SU-DHL-6 (cell line): ENCODE data around the gene AKR1C3.
"Not testable (repeated sequence)": the region's sequence is repeated elsewhere in the genome, so short reads cannot be mapped to it uniquely, and the experiment has no call there.

Experiments used
- H2AFZ ChIP-seq: fragments of 200-600 bp; sonication (generic); 2 replicates; pipeline ENCODE4 v1.6.1; 2014; ENCODE audit warnings: low read depth, mild to moderate bottlenecking, moderate library complexity, mixed read lengths, antibody characterized with exemption, low read length; ENCODE audit not compliant: severe bottlenecking
- H3F3A ChIP-seq: fragments of 200-600 bp; shearing (Covaris generic); 2 replicates; pipeline ENCODE4 v1.6.0; 2016; ENCODE audit warnings: antibody characterized with exemption, mild to moderate bottlenecking; ENCODE audit not compliant: insufficient read depth
- H3K27ac ChIP-seq: fragments of 200-600 bp; sonication (generic); 2 replicates; pipeline ENCODE4 v1.5.1; 2016; ENCODE audit warnings: low read depth, mild to moderate bottlenecking, low read length, moderate library complexity, mixed read lengths
- H3K27me3 ChIP-seq: fragments of 200-600 bp; sonication (generic), shearing (Covaris generic); 2 replicates; pipeline ENCODE4 v1.6.0; 2014; ENCODE audit warnings: mild to moderate bottlenecking, low read length
- H3K36me3 ChIP-seq: fragments of 200-600 bp; sonication (generic); 2 replicates; pipeline ENCODE4 v1.6.1; 2014; ENCODE audit warnings: mild to moderate bottlenecking, low read length, mixed read lengths
- H3K4me2 ChIP-seq: fragments of 300-600, 200-600 bp; shearing (Covaris generic), sonication (generic); 2 replicates; pipeline ENCODE4 v1.6.0; 2014; ENCODE audit warnings: low read length, low read depth, mild to moderate bottlenecking; ENCODE audit not compliant: poor library complexity, severe bottlenecking
- H3K4me3 ChIP-seq: fragments of 200-600 bp; sonication (generic); 2 replicates; pipeline ENCODE4 v1.5.1; 2014; ENCODE audit warnings: antibody characterized with exemption, low read length, mild to moderate bottlenecking, mixed read lengths; ENCODE audit not compliant: insufficient read depth, poor library complexity, severe bottlenecking
- H3K79me2 ChIP-seq: fragments of 200-600 bp; sonication (generic); 2 replicates; pipeline ENCODE4 v1.6.1; 2014; ENCODE audit warnings: mild to moderate bottlenecking, low read length, moderate library complexity; ENCODE audit not compliant: insufficient read depth
- H3K9ac ChIP-seq: fragments of 200-600 bp; sonication (generic); 2 replicates; pipeline ENCODE4 v1.7.0; 2014; ENCODE audit warnings: mild to moderate bottlenecking, low read length
- H3K9me2 ChIP-seq: fragments of 200-600 bp; sonication (generic); replicated peaks from 2 replicates; pipeline ENCODE4 v1.6.1; 2014; ENCODE audit warnings: low read length; ENCODE audit not compliant: insufficient read depth
- H3K9me3 ChIP-seq: fragments of 200-600 bp; sonication (generic); 2 replicates; pipeline ENCODE4 v1.6.1; 2014; ENCODE audit warnings: low read length, mixed read lengths; ENCODE audit not compliant: insufficient read depth
- H4K20me1 ChIP-seq: fragments of 200-600 bp; sonication (generic); 2 replicates; pipeline ENCODE4 v1.6.1; 2014; ENCODE audit warnings: low read depth, mild to moderate bottlenecking, antibody characterized with exemption, low read length, moderate library complexity, mixed read lengths
- CTCF ChIP-seq: fragments of 200-600 bp; sonication (generic); IDR thresholded peaks from one replicate; pipeline ENCODE4 v1.5.1; 2017; ENCODE audit warnings: antibody characterized with exemption, mild to moderate bottlenecking, low read length, moderate library complexity; ENCODE audit not compliant: insufficient read depth, poor library complexity, severe bottlenecking
- EZH2phosphoT487 ChIP-seq: fragments of 200-600 bp; sonication (generic), shearing (Covaris generic); conservative IDR thresholded peaks from 2 replicates; pipeline ENCODE4 v1.6.1; 2018; ENCODE audit warnings: mild to moderate bottlenecking, antibody characterized with exemption, low read length, moderate library complexity, mixed read lengths

Gene AKR1C3

GRCh38 chr10:5094265-5095205, at the start of gene AKR1C3:
Gene AKR1C3, plus strand, starts transcription at chr10:5094414. Its CDS starts 31 bp downstream, at chr10:5094445.
- no peak within 1 kb of the TSS for H3K4me2 ChIP-seq
- H2AFZ ChIP-seq, result no peak within 1 kb of the TSS
- no peak within 1 kb of the TSS for H3K27ac ChIP-seq
- no peak within 1 kb of the TSS for H3K4me3 ChIP-seq
- H3K79me2 ChIP-seq, result no peaks in the 10 kb centered on the region
- H3F3A ChIP-seq, result no peaks in the 10 kb centered on the region
- no peaks in the 10 kb centered on the region for H4K20me1 ChIP-seq
- H3K9me2 ChIP-seq, result no peaks in the 10 kb centered on the region
- no peak within 1 kb of the TSS for H3K9ac ChIP-seq
- TF ChIP-seq CTCF (no peak), EZH2phosphoT487 (no peak)
- no peaks in the 10 kb centered on the region for H3K36me3 ChIP-seq
- H3K9me3 ChIP-seq, result no peaks in the 10 kb centered on the region
- H3K27me3 ChIP-seq, result no peaks in the 10 kb centered on the region

GRCh38 chr10:5045095-5045494, 49.1 kb upstream of the AKR1C3 start:
- Histone ChIP-seq H3K27me3 (no peaks in the 10 kb centered on the region), H3K4me2 (no peak overlapping the region), H3K9me3 (no peaks in the 10 kb centered on the region), H3K9me2 (no peaks in the 10 kb centered on the region), H3K9ac (no peak overlapping the region), H3K36me3 (no peaks in the 10 kb centered on the region), H3K27ac (no peak overlapping the region), H2AFZ (no peak overlapping the region), H3K79me2 (no peaks in the 10 kb centered on the region), H3F3A (no peaks in the 10 kb centered on the region), H3K4me3 (no peak overlapping the region), H4K20me1 (no peaks in the 10 kb centered on the region)
- TF ChIP-seq CTCF (no peak), EZH2phosphoT487 (no peak)

GRCh38 chr10:5046410-5046809, 47.8 kb upstream of the AKR1C3 start:
- Histone ChIP-seq H3K27ac (no peak overlapping the region), H3K36me3 (no peaks in the 10 kb centered on the region), H4K20me1 (no peaks in the 10 kb centered on the region), H3K27me3 (no peaks in the 10 kb centered on the region), H3K9ac (no peak overlapping the region), H3K4me2 (no peak overlapping the region), H3K4me3 (no peak overlapping the region), H3K9me2 (no peaks in the 10 kb centered on the region), H3K79me2 (no peaks in the 10 kb centered on the region), H3F3A (no peaks in the 10 kb centered on the region), H2AFZ (no peak overlapping the region), H3K9me3 (no peaks in the 10 kb centered on the region)
- TF ChIP-seq EZH2phosphoT487, result no peak
- TF ChIP-seq CTCF, result no peak

- not testable (repeated sequence) for H3K9ac ChIP-seq, H3K4me2 ChIP-seq, H3K36me3 ChIP-seq, H4K20me1 ChIP-seq, H3F3A ChIP-seq, H3K79me2 ChIP-seq, H3K27ac ChIP-seq, H3K4me3 ChIP-seq, H2AFZ ChIP-seq, H3K27me3 ChIP-seq, H3K9me3 ChIP-seq, H3K9me2 ChIP-seq
These were observed 47.2 kb upstream of the AKR1C3 start for GRCh38 chr10:5047055-5047454.
